ENCODE results near the gene MYO5A. TPM values are rescaled to one million over a fixed set of nuclear protein-coding genes. Genes with fewer than 3 reads are reported as not detected.

MYO5A gene
- total RNA-seq, 1 experiment from 2014 or later, result 9.9 TPM

- Histone ChIP-seq H3K36me3 (ENCODE audit: control insufficient read depth, insufficient read depth, low read length) (no peaks in the 10 kb centered on the region), H3K4me1 (no peaks in the 10 kb centered on the region), H3K9me3 (no peaks in the 10 kb centered on the region), H3K4me3 (ENCODE audit: low read depth, low read length) (no peak overlapping the region), H3K27me3 (replicated peaks; ENCODE audit: control insufficient read depth, insufficient read depth, low read length) (no peaks in the 10 kb centered on the region)
- BruUV-seq (replicated peaks), result no TSS peak
- intact Hi-C loops (cut with micrococcal nuclease; ENCODE audit: unreplicated experiment), result no loop called here
- CTCF ChIA-PET, result no interaction called here
- Mint-ChIP-seq H3K27me3 (ENCODE audit: insufficient read depth, unreplicated experiment) (peaks cover 9% of the 10 kb centered on the region), H3K4me1 (ENCODE audit: low read depth, unreplicated experiment) (peaks cover 6% of the 10 kb centered on the region), H3K36me3 (ENCODE audit: insufficient read depth, unreplicated experiment) (no peaks in the 10 kb centered on the region), H3K27ac (ENCODE audit: unreplicated experiment) (no peak overlapping the region), H3K9me3 (ENCODE audit: unreplicated experiment) (no peaks in the 10 kb centered on the region), H3K4me3 (ENCODE audit: unreplicated experiment) (no peak overlapping the region)
- DNase-seq, result no peak
- TF ChIP-seq CTCF (IDR thresholded peaks at IDR 0.05; ENCODE audit: insufficient read depth in 1 of 2, low read depth in 1 of 2, low read length in 1 of 2, severe bottlenecking in 1 of 2, unreplicated experiment in 1 of 2), result no peak
- POLR2A ChIA-PET, result interaction anchor here (0.5 kb wide), 1 partner anchor 836 kb away, joined by 5 read pairs; no protein-coding TSS in a partner anchor
These were observed 42.4 kb downstream of the MYO5A start for GRCh38 chr15:52486003-52486996.

- H3K4me3 Mint-ChIP-seq (ENCODE audit: unreplicated experiment), result no peak overlapping the region
- intact Hi-C loops (cut with micrococcal nuclease; ENCODE audit: unreplicated experiment), result no loop called here
- Histone ChIP-seq H3K27me3 (replicated peaks; ENCODE audit: control insufficient read depth, insufficient read depth, low read length) (no peaks in the 10 kb centered on the region), H3K4me3 (ENCODE audit: low read depth, low read length) (no peak overlapping the region), H3K4me1 (no peaks in the 10 kb centered on the region), H3K36me3 (ENCODE audit: control insufficient read depth, insufficient read depth, low read length) (no peaks in the 10 kb centered on the region), H3K9me3 (no peaks in the 10 kb centered on the region)
- no peak for DNase-seq
- ChIA-PET POLR2A (no interaction called here), CTCF (no interaction called here)
- H3K9me3 Mint-ChIP-seq (ENCODE audit: unreplicated experiment), result no peaks in the 10 kb centered on the region
- no peak overlapping the region for H3K27ac Mint-ChIP-seq (ENCODE audit: unreplicated experiment)
- peaks cover 9% of the 10 kb centered on the region for H3K27me3 Mint-ChIP-seq (ENCODE audit: insufficient read depth, unreplicated experiment)
- no peaks in the 10 kb centered on the region for H3K36me3 Mint-ChIP-seq (ENCODE audit: insufficient read depth, unreplicated experiment)
- TF ChIP-seq CTCF (IDR thresholded peaks at IDR 0.05; ENCODE audit: insufficient read depth in 1 of 2, low read depth in 1 of 2, low read length in 1 of 2, severe bottlenecking in 1 of 2, unreplicated experiment in 1 of 2), result no peak
- peaks cover 6% of the 10 kb centered on the region for H3K4me1 Mint-ChIP-seq (ENCODE audit: low read depth, unreplicated experiment)
- BruUV-seq (replicated peaks), result no TSS peak
These were observed 43.4 kb downstream of the MYO5A start for GRCh38 chr15:52485290-52485689.

DNA sequence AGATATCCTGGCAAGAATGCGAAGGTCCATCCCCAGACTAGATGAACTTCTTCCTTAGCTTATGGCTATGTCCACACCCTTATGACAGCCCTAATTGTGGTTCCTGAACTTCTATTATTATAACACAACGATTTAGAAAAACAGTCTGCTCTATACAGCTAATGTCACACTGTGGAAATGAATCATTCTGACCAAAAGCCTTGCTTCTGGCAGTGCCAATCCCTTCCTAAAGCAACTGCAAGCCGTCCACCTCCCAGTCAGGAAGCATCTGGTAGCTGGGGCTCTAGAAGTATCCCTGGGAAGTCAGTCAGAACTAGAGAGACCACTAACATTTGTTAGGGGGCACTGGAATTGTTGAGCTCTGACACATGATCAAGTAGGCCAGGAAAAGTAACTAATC lies 45.0 kb downstream of the MYO5A start:
- Mint-ChIP-seq H3K4me1 (ENCODE audit: low read depth, unreplicated experiment) (peaks cover 6% of the 10 kb centered on the region), H3K27me3 (ENCODE audit: insufficient read depth, unreplicated experiment) (peaks cover 9% of the 10 kb centered on the region), H3K36me3 (ENCODE audit: insufficient read depth, unreplicated experiment) (no peaks in the 10 kb centered on the region), H3K4me3 (ENCODE audit: unreplicated experiment) (no peak overlapping the region), H3K9me3 (ENCODE audit: unreplicated experiment) (no peaks in the 10 kb centered on the region), H3K27ac (ENCODE audit: unreplicated experiment) (no peak overlapping the region)
- BruUV-seq (replicated peaks), result no TSS peak
- no peak for DNase-seq
- Histone ChIP-seq H3K27me3 (replicated peaks; ENCODE audit: control insufficient read depth, insufficient read depth, low read length) (no peaks in the 10 kb centered on the region), H3K36me3 (ENCODE audit: control insufficient read depth, insufficient read depth, low read length) (no peaks in the 10 kb centered on the region), H3K4me1 (no peaks in the 10 kb centered on the region), H3K9me3 (no peaks in the 10 kb centered on the region), H3K4me3 (ENCODE audit: low read depth, low read length) (no peak overlapping the region)
- intact Hi-C loops (cut with micrococcal nuclease; ENCODE audit: unreplicated experiment), result no loop called here
- ChIA-PET POLR2A (no interaction called here), CTCF (no interaction called here)
- TF ChIP-seq CTCF (IDR thresholded peaks at IDR 0.05; ENCODE audit: insufficient read depth in 1 of 2, low read depth in 1 of 2, low read length in 1 of 2, severe bottlenecking in 1 of 2, unreplicated experiment in 1 of 2), result no peak
